ENCODE data around the gene KIF26B. TPM values are rescaled to one million over a fixed set of nuclear protein-coding genes. Genes with fewer than 3 reads are reported as not detected.

The KIF26B gene
- polyA plus RNA-seq, 1 donor (not counting 4 experiments of a cell fraction or from before 2014, with no cell fraction given), result 0.58 TPM

- H3K9me1 ChIP-seq (ENCODE audit: control insufficient read depth, extremely low read depth, insufficient read depth, low read length), result no peaks in the 10 kb centered on the region
- no peak overlapping the region for H3K27ac ChIP-seq (ENCODE audit: control insufficient read depth, insufficient read depth, low read length)
- H4K20me1 ChIP-seq (ENCODE audit: control insufficient read depth, extremely low read depth, insufficient read depth, low read length), result no peaks in the 10 kb centered on the region
Observed at GRCh38 chr1:245161866-245162265, 7.1 kb downstream of the KIF26B start.

GRCh38 chr1:245166471-245166885, 11.7 kb downstream of the KIF26B start:
- no peak overlapping the region for H3K4me3 ChIP-seq (ENCODE audit: control insufficient read depth in 2 of 3, extremely low read depth in 1 of 3, insufficient read depth in 2 of 3, low read depth in 1 of 3, low read length in 3 of 3)
- FAIRE-seq, result no peak
- H3K9me3 ChIP-seq (ENCODE audit: control insufficient read depth, low read depth, low read length), result no peaks in the 10 kb centered on the region
- H2AFZ ChIP-seq (ENCODE audit: control insufficient read depth, low read length), result no peak overlapping the region
- H3K27ac ChIP-seq (ENCODE audit: control insufficient read depth, insufficient read depth, low read length), result no peak overlapping the region
- H3K4me1 ChIP-seq (ENCODE audit: control insufficient read depth, extremely low read depth, insufficient read depth, low read length), result no peaks in the 10 kb centered on the region
- no peaks in the 10 kb centered on the region for H3K36me3 ChIP-seq (ENCODE audit: control insufficient read depth in 2 of 2, extremely low read depth in 1 of 2, insufficient read depth in 2 of 2, low read length in 2 of 2)
- TF ChIP-seq EZH2 (IDR thresholded peaks at IDR 0.05; ENCODE audit: low read length) (no peak), CTCF (optimal IDR thresholded peaks at IDR 0.05 in 1 of 3, IDR thresholded peaks at IDR 0.05 in 1 of 3, conservative IDR thresholded peaks at IDR 0.05 in 1 of 3; ENCODE audit: extremely low read depth in 1 of 3, insufficient read depth in 2 of 3, low read length in 3 of 3) (no peak)
- no peaks in the 10 kb centered on the region for H4K20me1 ChIP-seq (ENCODE audit: control insufficient read depth, extremely low read depth, insufficient read depth, low read length)
- no peak overlapping the region for H3K9ac ChIP-seq (ENCODE audit: control insufficient read depth, extremely low read depth, insufficient read depth, low read length)
- no peak for DNase-seq (ENCODE audit: low read depth, low spot score)
- H3K79me2 ChIP-seq (ENCODE audit: control insufficient read depth, insufficient read depth, low read length), result no peaks in the 10 kb centered on the region
- H3K27me3 ChIP-seq (ENCODE audit: control insufficient read depth, extremely low read depth, insufficient read depth, low read length), result no peaks in the 10 kb centered on the region
- no peaks in the 10 kb centered on the region for H3K9me1 ChIP-seq (ENCODE audit: control insufficient read depth, extremely low read depth, insufficient read depth, low read length)
- H3K4me2 ChIP-seq (ENCODE audit: control insufficient read depth, extremely low read depth, insufficient read depth, low read depth, low read length), result no peak overlapping the region
- dilution Hi-C loops (cut with MboI; ENCODE audit: extremely low pct_ligation_motif_present, low sequenced_read_pairs), result no loop called here

More at GRCh38 chr1:245161866-245162265, 7.1 kb downstream of the KIF26B start:
- Histone ChIP-seq H3K4me1 (ENCODE audit: control insufficient read depth, extremely low read depth, insufficient read depth, low read length) (no peaks in the 10 kb centered on the region), H3K9ac (ENCODE audit: control insufficient read depth, extremely low read depth, insufficient read depth, low read length) (no peak overlapping the region), H3K36me3 (ENCODE audit: control insufficient read depth in 2 of 2, extremely low read depth in 1 of 2, insufficient read depth in 2 of 2, low read length in 2 of 2) (no peaks in the 10 kb centered on the region), H2AFZ (ENCODE audit: control insufficient read depth, low read length) (no peak overlapping the region), H3K4me2 (ENCODE audit: control insufficient read depth, extremely low read depth, insufficient read depth, low read depth, low read length) (no peak overlapping the region), H3K79me2 (ENCODE audit: control insufficient read depth, insufficient read depth, low read length) (no peaks in the 10 kb centered on the region), H3K27me3 (ENCODE audit: control insufficient read depth, extremely low read depth, insufficient read depth, low read length) (no peaks in the 10 kb centered on the region), H3K9me3 (ENCODE audit: control insufficient read depth, low read depth, low read length) (peaks cover 4% of the 10 kb centered on the region), H3K4me3 (ENCODE audit: control insufficient read depth in 2 of 3, extremely low read depth in 1 of 3, insufficient read depth in 2 of 3, low read depth in 1 of 3, low read length in 3 of 3) (no peak overlapping the region)
- dilution Hi-C loops (cut with MboI; ENCODE audit: extremely low pct_ligation_motif_present, low sequenced_read_pairs), result no loop called here
- TF ChIP-seq EZH2 (IDR thresholded peaks at IDR 0.05; ENCODE audit: low read length) (no peak), CTCF (optimal IDR thresholded peaks at IDR 0.05 in 1 of 3, IDR thresholded peaks at IDR 0.05 in 1 of 3, conservative IDR thresholded peaks at IDR 0.05 in 1 of 3; ENCODE audit: extremely low read depth in 1 of 3, insufficient read depth in 2 of 3, low read length in 3 of 3) (no peak)
- no peak for FAIRE-seq
- DNase-seq (ENCODE audit: low read depth, low spot score), result no peak
